NAMALWA (cell line): ENCODE measurements around the gene ANKRD11.
"Not testable (repeated sequence)": the region's sequence is repeated elsewhere in the genome, so short reads cannot be mapped to it uniquely, and the experiment has no call there.

Experiments used
- DNase-seq: peaks from one replicate; pipeline ENCODE4 v3.0.0-alpha.2; 2015; ENCODE audit warnings: low spot score

The ANKRD11 gene

GRCh38 chr16:89402962-89403361, 87.4 kb downstream of the ANKRD11 start:
- no peak for DNase-seq

GRCh38 chr16:89401641-89402445, 88.5 kb downstream of the ANKRD11 start:
- DNase-seq = no peak

GRCh38 chr16:89401205-89401604, 89.2 kb downstream of the ANKRD11 start:
- no peak for DNase-seq

GRCh38 chr16:89400740-89401139, 89.6 kb downstream of the ANKRD11 start:
- no peak for DNase-seq

- no peak for DNase-seq
These were observed 91.4 kb downstream of the ANKRD11 start for GRCh38 chr16:89398924-89399323.

- DNase-seq = no peak
These were observed 93.0 kb downstream of the ANKRD11 start for GRCh38 chr16:89397331-89397861.

- DNase-seq = no peak
These were observed 94.2 kb downstream of the ANKRD11 start for GRCh38 chr16:89396156-89396555.

- DNase-seq = no peak
These were observed 94.9 kb downstream of the ANKRD11 start for GRCh38 chr16:89395150-89396142.

- DNase-seq = no peak
These were observed 96.5 kb downstream of the ANKRD11 start for GRCh38 chr16:89393738-89394406.

GRCh38 chr16:89392881-89393737, 97.3 kb downstream of the ANKRD11 start:
- DNase-seq = no peak

- not testable (repeated sequence) for DNase-seq
These were observed 100.2 kb downstream of the ANKRD11 start for GRCh38 chr16:89390224-89390583.

- DNase-seq = not testable (repeated sequence)
These were observed 100.7 kb downstream of the ANKRD11 start for GRCh38 chr16:89389504-89390223.

GRCh38 chr16:89388536-89388935, 101.8 kb downstream of the ANKRD11 start:
- DNase-seq = no peak

- DNase-seq = no peak
These were observed 103.8 kb downstream of the ANKRD11 start for GRCh38 chr16:89386306-89387185.

- DNase-seq = no peak
These were observed 104.6 kb downstream of the ANKRD11 start for GRCh38 chr16:89385712-89386111.

- no peak for DNase-seq
These were observed 106.1 kb downstream of the ANKRD11 start for GRCh38 chr16:89384282-89384681.

GRCh38 chr16:89383095-89384003, 107.0 kb downstream of the ANKRD11 start:
- no peak for DNase-seq

- not testable (repeated sequence) for DNase-seq
These were observed 107.8 kb downstream of the ANKRD11 start for GRCh38 chr16:89382555-89382954.
